ENCODE results near the gene WWC2. TPM values are rescaled to one million over a fixed set of nuclear protein-coding genes. Genes with fewer than 3 reads are reported as not detected.

The WWC2 gene
- 31.0 and 33.2 TPM in 2 replicates for total RNA-seq (2014; rRNA removed; shearing (Covaris generic))
- 44.1 and 48.3 TPM in 2 replicates for polyA plus RNA-seq (2016; fragmentation: Nextera tagmentation; extraction: Ambion mirVana)

- Histone ChIP-seq H3K36me3 (ENCODE audit: low read depth) (no peaks in the 10 kb centered on the region), H4K20me1 (ENCODE audit: insufficient read depth) (peaks cover 17% of the 10 kb centered on the region; the same call in 1 of the 2 replicates), H3K9me3 (ENCODE audit: low read depth) (no peaks in the 10 kb centered on the region), H3K4me3 (peak within 1 kb of the TSS; percentile 86), H3K9ac (peak within 1 kb of the TSS; percentile 86), H3K27me3 (replicated peaks; ENCODE audit: insufficient read depth) (no peaks in the 10 kb centered on the region), H3K9me2 (ENCODE audit: insufficient read depth) (no peaks in the 10 kb centered on the region), H2AFZ (peak within 1 kb of the TSS; percentile 87), H3F3A (ENCODE audit: insufficient read depth) (peaks cover 28% of the 10 kb centered on the region), H3K79me2 (ENCODE audit: insufficient read depth) (peaks cover 50% of the 10 kb centered on the region), H3K27ac (peak within 1 kb of the TSS; percentile 89), H3K4me2 (ENCODE audit: unreplicated experiment) (peak within 1 kb of the TSS; percentile 99), H3K4me1 (ENCODE audit: insufficient read depth) (peaks cover 25% of the 10 kb centered on the region)
- TF ChIP-seq EZH2phosphoT487 (IDR thresholded peaks at IDR 0.05; ENCODE audit: insufficient read depth, low read depth) (no peak), EZH2 (IDR thresholded peaks at IDR 0.05; ENCODE audit: insufficient read depth, poor library complexity, severe bottlenecking) (no peak)
- in situ Hi-C loops (cut with MboI): no loop called here
- 1 to 2% methylated on average over 59 to 100 of the region's 102 CpGs for WGBS, 2 experiments (ENCODE audit: low coverage in 1 of 2, low lambda C conversion rate in 2 of 2, missing lambda C conversion rate in 2 of 2)
- DNase-seq: peak; percentile 98
Observed at GRCh38 chr4:183098723-183099536, at the start of gene WWC2. Gene WWC2 (plus strand): TSS chr4:183099257. CDS start chr4:183099492, 235 bp downstream.

GRCh38 chr4:183053681-183054080 lies 45.4 kb upstream of the WWC2 start:
- H3K9ac ChIP-seq: no peak overlapping the region
- TF ChIP-seq EZH2 (IDR thresholded peaks at IDR 0.05; ENCODE audit: insufficient read depth, poor library complexity, severe bottlenecking) (no peak), EZH2phosphoT487 (IDR thresholded peaks at IDR 0.05; ENCODE audit: insufficient read depth, low read depth) (no peak)
- no peaks in the 10 kb centered on the region for H3F3A ChIP-seq (ENCODE audit: insufficient read depth)
- no peaks in the 10 kb centered on the region for H3K9me3 ChIP-seq (ENCODE audit: low read depth)
- WGBS, 2 experiments (ENCODE audit: low coverage in 1 of 2, low lambda C conversion rate in 2 of 2, missing lambda C conversion rate in 2 of 2): 60 to 62% methylated on average over 1 of the region's 1 CpG
- H3K27me3 ChIP-seq (replicated peaks; ENCODE audit: insufficient read depth): no peaks in the 10 kb centered on the region
- H3K4me2 ChIP-seq (ENCODE audit: unreplicated experiment): no peak overlapping the region
- no peaks in the 10 kb centered on the region for H4K20me1 ChIP-seq (ENCODE audit: insufficient read depth)
- H2AFZ ChIP-seq: no peak overlapping the region
- no peak overlapping the region for H3K27ac ChIP-seq
- H3K36me3 ChIP-seq (ENCODE audit: low read depth): no peaks in the 10 kb centered on the region
- no peak for DNase-seq
- peaks cover 4% of the 10 kb centered on the region; the same call in 1 of the 2 replicates for H3K4me1 ChIP-seq (ENCODE audit: insufficient read depth)
- H3K9me2 ChIP-seq (ENCODE audit: insufficient read depth): no peaks in the 10 kb centered on the region
- in situ Hi-C loops (cut with MboI): no loop called here
- H3K4me3 ChIP-seq: no peak overlapping the region
- H3K79me2 ChIP-seq (ENCODE audit: insufficient read depth): no peaks in the 10 kb centered on the region

- no peaks in the 10 kb centered on the region for H3K9me3 ChIP-seq (ENCODE audit: low read depth)
- H3F3A ChIP-seq (ENCODE audit: insufficient read depth): no peaks in the 10 kb centered on the region
- H3K9me2 ChIP-seq (ENCODE audit: insufficient read depth): no peaks in the 10 kb centered on the region
- no peaks in the 10 kb centered on the region for H3K36me3 ChIP-seq (ENCODE audit: low read depth)
- no peak overlapping the region for H3K9ac ChIP-seq
- no peak for TF ChIP-seq EZH2phosphoT487 (IDR thresholded peaks at IDR 0.05; ENCODE audit: insufficient read depth, low read depth)
- TF ChIP-seq EZH2 (IDR thresholded peaks at IDR 0.05; ENCODE audit: insufficient read depth, poor library complexity, severe bottlenecking): no peak
- no peak overlapping the region for H3K4me3 ChIP-seq
- H3K79me2 ChIP-seq (ENCODE audit: insufficient read depth): no peaks in the 10 kb centered on the region
- WGBS, 2 experiments (ENCODE audit: low coverage in 1 of 2, low lambda C conversion rate in 2 of 2, missing lambda C conversion rate in 2 of 2): 21 to 24% methylated on average over 6 of the region's 6 CpGs
- in situ Hi-C loops (cut with MboI): no loop called here
- peak overlapping the region; percentile 39; the same call in 1 of the 2 replicates for H2AFZ ChIP-seq
- H3K27ac ChIP-seq: no peak overlapping the region
- no peaks in the 10 kb centered on the region for H4K20me1 ChIP-seq (ENCODE audit: insufficient read depth)
- no peak overlapping the region for H3K4me2 ChIP-seq (ENCODE audit: unreplicated experiment)
- H3K27me3 ChIP-seq (replicated peaks; ENCODE audit: insufficient read depth): no peaks in the 10 kb centered on the region
- H3K4me1 ChIP-seq (ENCODE audit: insufficient read depth): peaks cover 4% of the 10 kb centered on the region; the same call in 1 of the 2 replicates
- no peak for DNase-seq
Observed at GRCh38 chr4:183057255-183057654, 41.8 kb upstream of the WWC2 start.

GRCh38 chr4:183059797-183060196 lies 39.3 kb upstream of the WWC2 start:
- no peak overlapping the region for H2AFZ ChIP-seq
- H3F3A ChIP-seq (ENCODE audit: insufficient read depth): no peaks in the 10 kb centered on the region
- H3K9ac ChIP-seq: no peak overlapping the region
- no peaks in the 10 kb centered on the region for H3K79me2 ChIP-seq (ENCODE audit: insufficient read depth)
- H3K4me1 ChIP-seq (ENCODE audit: insufficient read depth): peaks cover 4% of the 10 kb centered on the region; the same call in 1 of the 2 replicates
- in situ Hi-C loops (cut with MboI): no loop called here
- H3K27ac ChIP-seq: no peak overlapping the region
- no peak overlapping the region for H3K4me3 ChIP-seq
- H4K20me1 ChIP-seq (ENCODE audit: insufficient read depth): no peaks in the 10 kb centered on the region
- DNase-seq: no peak
- H3K27me3 ChIP-seq (replicated peaks; ENCODE audit: insufficient read depth): no peaks in the 10 kb centered on the region
- no peak overlapping the region for H3K4me2 ChIP-seq (ENCODE audit: unreplicated experiment)
- H3K36me3 ChIP-seq (ENCODE audit: low read depth): no peaks in the 10 kb centered on the region
- no peaks in the 10 kb centered on the region for H3K9me3 ChIP-seq (ENCODE audit: low read depth)
- 81 to 89% methylated on average over 1 of the region's 1 CpG for WGBS, 2 experiments (ENCODE audit: low coverage in 1 of 2, low lambda C conversion rate in 2 of 2, missing lambda C conversion rate in 2 of 2)
- H3K9me2 ChIP-seq (ENCODE audit: insufficient read depth): no peaks in the 10 kb centered on the region
- TF ChIP-seq EZH2phosphoT487 (IDR thresholded peaks at IDR 0.05; ENCODE audit: insufficient read depth, low read depth) (no peak), EZH2 (IDR thresholded peaks at IDR 0.05; ENCODE audit: insufficient read depth, poor library complexity, severe bottlenecking) (no peak)
